Adrenal gland (tissue), 12 donors: Measurements from ENCODE around the gene HPS3. TPM values are rescaled to one million over a fixed set of nuclear protein-coding genes. Genes with fewer than 3 reads are reported as not detected.
"Not testable (repeated sequence)": the region's sequence is repeated elsewhere in the genome, so short reads cannot be mapped to it uniquely, and the experiment has no call there.

Source experiments
- DNase-seq, 7 donors: peaks; one replicate each; pipeline ENCODE4 v3.0.0-alpha.2; 2019 to 2020
- H3K27ac ChIP-seq, 5 donors: fragments of 200-600 bp; sonication (generic) in 4 of 5; 1 replicate in 3 of 5; 2 replicates in 2 of 5; pipeline versions ENCODE4 v1.5.1 to v1.8.0; 2016 to 2020; ENCODE audit warnings: mild to moderate bottlenecking in 1 of 5
- H3K27me3 ChIP-seq: fragments of 200-600 bp; 2 replicates; pipeline ENCODE4 v1.8.0; 2021
- H3K36me3 ChIP-seq, 2 donors: fragments of 200-600 bp; replicated peaks in 1 of 2; 1 replicate in 1 of 2; 2 replicates in 1 of 2; pipeline versions ENCODE4 v1.5.1 to v1.8.0; 2018 to 2022
- H3K4me1 ChIP-seq, 2 donors: fragments of 200-600 bp; replicated peaks in 1 of 2; 1 replicate in 1 of 2; 2 replicates in 1 of 2; pipeline versions ENCODE4 v1.5.1 to v1.8.0; 2018 to 2021
- H3K4me3 ChIP-seq, 4 donors: fragments of 200-600 bp; sonication (generic) in 3 of 4; one replicate each; pipeline ENCODE4 v1.5.1; 2016 to 2018
- H3K9me3 ChIP-seq, 3 donors: fragments of 200-600 bp; sonication (generic) in 1 of 3; replicated peaks in 1 of 3; 1 replicate in 2 of 3; 2 replicates in 1 of 3; pipeline versions ENCODE4 v1.5.1 to v1.8.0; 2016 to 2021
- CTCF ChIP-seq, 6 experiments: fragments of 450-650 bp in 4 of 6; fragments of 200-600 bp in 2 of 6; sonication (generic) in 1 of 6; IDR thresholded peaks; 1 replicate in 5 of 6; 2 replicates in 1 of 6; pipeline versions ENCODE4 v1.5.1 to v1.8.0; 2016 to 2021; ENCODE audit warnings: antibody characterized with exemption in 6 of 6, mild to moderate bottlenecking in 2 of 6, moderate library complexity in 1 of 6
- POLR2A ChIP-seq, 2 donors: fragments of 450-650 bp; IDR thresholded peaks; one replicate each; pipeline ENCODE4 v1.6.1; 2017; ENCODE audit warnings: antibody characterized with exemption in 2 of 2, mild to moderate bottlenecking in 2 of 2, moderate library complexity in 1 of 2
- WGBS, 4 donors: extraction: QIAGEN DNeasy Blood & Tissue Kit in 2 of 4; methylation state at CpG; one replicate each; pipeline versions ENCODE4 v1.1.5 to v1.1.7; 2013 to 2017; 5-methylcytosine and 5-hydroxymethylcytosine counted together
- intact Hi-C, 2 donors: fragments of 100-400 bp; cut with DNase I; formaldehyde crosslinking; loops; one replicate each; pipeline versions ENCODE4 v1.14.1 to v1.15.0; 2022 to 2023
- polyA plus RNA-seq, 3 donors: library from polyadenylated mRNA; stranded (reverse); fragments of 200-250 nt in 2 of 3; fragments of 350-450 nt in 1 of 3; fragmentation: Illumina TruSeq in 1 of 3; extraction: RNeasy Lipid Tissue Mini Kit (QIAGEN cat#74804) in 1 of 3; gene quantifications; one replicate each; pipeline ENCODE4 v1.2.3, GENCODE V29; 2013 to 2014
- total RNA-seq, 9 donors: library from RNA; depleted of rRNA in 4 of 9; stranded (reverse); fragments of >200 nt in 4 of 9; fragments of 120-200 nt in 1 of 9; fragmentation: NEBNext Ultra II Directional in 1 of 9; extraction: Animal tissue kit (Norgen Biotek cat#: 25700) in 1 of 9; gene quantifications; one replicate each; pipeline versions ENCODE4 v1.1.0 to v1.2.4, GENCODE V29; 2013 to 2023
- donor health status: healthy with polysubstance abuse.
- donor health status: Bipolar disorder and iron deficiency.
- donor health status: DM: yes; HTN: yes; CAD: no.
- donor health status: DM: no; HTN: no; CAD: no.
- donor health status: DM: no; HTN: no; CAD: no.
- donor health status: DM: yes; HTN: yes; CAD: no.

Gene HPS3
- total and polyA plus RNA-seq, 12 donors: 6.7 to 38.2 (median 28.9) TPM

GRCh38 chr3:149095487-149095886 lies 34.0 kb upstream of the HPS3 start:
- Histone ChIP-seq H3K36me3 (no peaks in the 10 kb centered on the region), H3K9me3 (no peaks in the 10 kb centered on the region), H3K4me1 (peaks cover 0 to 2% of the 10 kb centered on the region in 2 donors), H3K27ac (no peak overlapping the region), H3K27me3 (no peaks in the 10 kb centered on the region), H3K4me3 (no peak overlapping the region)
- intact Hi-C loops: no loop called here
- no peak for TF ChIP-seq CTCF (IDR thresholded peaks at IDR 0.05)
- TF ChIP-seq POLR2A (IDR thresholded peaks at IDR 0.05): no peak
- no peak for DNase-seq
- WGBS, 4 donors: 82 to 88% (median 84%) methylated on average over 4 of the region's 4 CpGs

GRCh38 chr3:149097987-149098386 lies 31.5 kb upstream of the HPS3 start:
- WGBS, 4 donors: 94 to 96% (median 95%) methylated on average over 6 to 19 of the region's 19 CpGs
- H3K27me3 ChIP-seq, H3K27ac ChIP-seq, intact Hi-C loops, DNase-seq, H3K9me3 ChIP-seq, H3K4me1 ChIP-seq, H3K4me3 ChIP-seq, H3K36me3 ChIP-seq: not testable (repeated sequence)

DNA sequence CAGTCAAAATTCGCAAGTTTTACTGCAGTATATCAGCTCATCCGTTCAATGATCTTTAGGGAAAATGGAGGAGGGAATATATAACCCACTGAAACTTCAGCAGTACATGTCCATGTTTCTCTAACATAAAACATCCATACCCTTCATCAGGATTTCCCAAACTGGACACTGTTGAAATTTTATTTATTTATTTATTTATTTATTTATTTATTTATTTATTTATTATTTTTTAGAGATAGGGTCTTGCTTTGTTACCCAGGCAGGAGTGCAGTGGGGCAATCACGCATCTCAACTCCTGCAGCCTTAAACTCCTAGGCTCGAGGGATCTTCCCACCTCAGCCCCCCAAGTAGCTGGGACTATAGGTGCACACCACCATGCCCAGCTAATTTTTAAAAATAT lies 28.3 kb upstream of the HPS3 start:
- no peaks in the 10 kb centered on the region for H3K36me3 ChIP-seq
- intact Hi-C loops: no loop called here
- H3K9me3 ChIP-seq: no peaks in the 10 kb centered on the region
- H3K27me3 ChIP-seq: no peaks in the 10 kb centered on the region
- WGBS, 4 donors: 86 to 93% (median 91%) methylated on average over 4 of the region's 4 CpGs
- H3K4me3 ChIP-seq: no peak overlapping the region
- H3K27ac ChIP-seq: no peak overlapping the region
- TF ChIP-seq POLR2A (IDR thresholded peaks at IDR 0.05) (no peak), CTCF (IDR thresholded peaks at IDR 0.05) (no peak)
- no peaks in the 10 kb centered on the region for H3K4me1 ChIP-seq
- no peak for DNase-seq

DNA sequence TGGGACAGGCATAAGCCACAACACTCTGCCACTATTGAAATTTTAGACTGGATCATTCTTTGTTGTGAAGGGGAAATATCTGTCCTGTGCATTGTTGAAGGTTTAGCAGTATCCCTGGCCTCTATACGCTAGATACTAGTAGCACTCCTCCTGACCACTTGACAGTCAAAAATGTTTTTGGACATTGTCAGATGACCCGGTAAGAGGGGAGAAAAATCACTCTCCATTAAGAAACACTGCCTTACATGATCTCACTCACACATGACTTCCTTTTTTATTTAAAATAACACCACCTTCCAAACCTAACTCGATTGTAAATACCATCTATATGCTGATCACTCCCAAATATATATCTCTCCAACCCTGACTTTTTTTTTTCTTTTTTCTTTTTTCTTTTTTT lies 27.8 kb upstream of the HPS3 start:
- Histone ChIP-seq H3K4me1 (no peaks in the 10 kb centered on the region), H3K27ac (no peak overlapping the region), H3K9me3 (no peaks in the 10 kb centered on the region), H3K4me3 (no peak overlapping the region), H3K27me3 (no peaks in the 10 kb centered on the region), H3K36me3 (no peaks in the 10 kb centered on the region)
- TF ChIP-seq POLR2A (IDR thresholded peaks at IDR 0.05) (no peak), CTCF (IDR thresholded peaks at IDR 0.05) (no peak)
- WGBS, 4 donors: 72 to 79% (median 76%) methylated on average over 3 of the region's 3 CpGs
- intact Hi-C loops: no loop called here
- no peak for DNase-seq

- Histone ChIP-seq H3K36me3 (no peaks in the 10 kb centered on the region), H3K4me1 (no peaks in the 10 kb centered on the region), H3K27ac (no peak overlapping the region), H3K27me3 (no peaks in the 10 kb centered on the region), H3K4me3 (no peak overlapping the region), H3K9me3 (no peaks in the 10 kb centered on the region)
- intact Hi-C loops: no loop called here
- 67 to 83% (median 79%) methylated on average over 3 of the region's 3 CpGs for WGBS, 4 donors
- no peak for DNase-seq
- TF ChIP-seq CTCF (IDR thresholded peaks at IDR 0.05): no peak
- no peak for TF ChIP-seq POLR2A (IDR thresholded peaks at IDR 0.05)
Measured at GRCh38 chr3:149104484-149104883, 25.0 kb upstream of the HPS3 start.
